NCI-H2107 treated with DMSO at 0.1 percent for 48 hours (cell line): ENCODE data around the gene ZFR2.

Source experiments
- DNase-seq: peaks from one replicate; lab custom pipeline; 2025; ENCODE audit not compliant: unreplicated experiment; lab: John Stamatoyannopoulos, UW

Gene ZFR2

GRCh38 chr19:3792114-3792513, 76.7 kb downstream of the ZFR2 start:
- no peak for DNase-seq

DNA sequence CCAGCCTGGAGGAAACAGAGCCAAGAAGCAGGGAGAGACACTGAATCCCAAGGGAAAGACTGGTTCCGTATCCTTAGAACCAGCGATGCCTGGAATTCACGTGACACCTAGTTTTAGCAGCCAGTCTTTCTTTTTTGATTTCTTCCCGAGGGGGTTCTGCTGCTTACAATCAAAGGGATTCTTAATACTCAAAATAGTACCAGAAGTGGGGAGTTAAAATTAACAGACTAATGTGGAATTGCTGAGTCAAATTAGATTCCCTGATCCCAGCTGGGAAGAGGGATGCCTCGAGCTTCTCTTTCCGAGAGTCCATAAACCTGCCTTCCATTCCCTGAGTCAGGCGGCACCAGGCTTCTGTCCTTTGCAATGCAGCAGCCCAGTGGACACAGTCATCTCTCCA, 77.9 kb downstream of the ZFR2 start:
- DNase-seq, result no peak

DNA sequence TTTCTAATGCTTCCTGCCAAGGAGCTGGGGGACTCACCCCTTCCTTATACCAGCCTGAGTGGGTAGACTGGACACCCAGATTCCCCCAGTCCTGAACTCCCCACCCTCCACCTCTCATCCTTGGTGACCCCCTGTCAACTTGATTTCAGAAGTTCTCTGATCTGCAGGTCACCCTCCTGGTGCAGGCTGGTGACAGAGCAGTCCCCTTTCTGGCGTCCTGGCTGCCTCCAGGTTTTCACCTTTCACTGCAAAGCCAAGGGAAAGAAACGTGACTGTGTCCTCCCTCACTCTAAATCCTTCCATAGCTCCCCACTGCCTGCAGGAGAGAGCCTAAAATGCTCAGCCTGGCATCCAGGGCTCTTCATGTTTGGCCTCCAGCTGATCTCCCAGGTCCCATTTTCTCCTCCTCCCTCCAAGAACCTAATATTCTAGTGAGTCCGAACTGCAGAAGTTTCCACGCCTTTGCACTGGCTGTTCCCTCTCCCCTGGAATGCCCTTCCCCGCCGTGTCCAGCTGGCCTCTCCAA, 78.6 kb downstream of the ZFR2 start:
- no peak for DNase-seq

GRCh38 chr19:3788996-3789778, 79.7 kb downstream of the ZFR2 start:
- DNase-seq, result no peak

DNA sequence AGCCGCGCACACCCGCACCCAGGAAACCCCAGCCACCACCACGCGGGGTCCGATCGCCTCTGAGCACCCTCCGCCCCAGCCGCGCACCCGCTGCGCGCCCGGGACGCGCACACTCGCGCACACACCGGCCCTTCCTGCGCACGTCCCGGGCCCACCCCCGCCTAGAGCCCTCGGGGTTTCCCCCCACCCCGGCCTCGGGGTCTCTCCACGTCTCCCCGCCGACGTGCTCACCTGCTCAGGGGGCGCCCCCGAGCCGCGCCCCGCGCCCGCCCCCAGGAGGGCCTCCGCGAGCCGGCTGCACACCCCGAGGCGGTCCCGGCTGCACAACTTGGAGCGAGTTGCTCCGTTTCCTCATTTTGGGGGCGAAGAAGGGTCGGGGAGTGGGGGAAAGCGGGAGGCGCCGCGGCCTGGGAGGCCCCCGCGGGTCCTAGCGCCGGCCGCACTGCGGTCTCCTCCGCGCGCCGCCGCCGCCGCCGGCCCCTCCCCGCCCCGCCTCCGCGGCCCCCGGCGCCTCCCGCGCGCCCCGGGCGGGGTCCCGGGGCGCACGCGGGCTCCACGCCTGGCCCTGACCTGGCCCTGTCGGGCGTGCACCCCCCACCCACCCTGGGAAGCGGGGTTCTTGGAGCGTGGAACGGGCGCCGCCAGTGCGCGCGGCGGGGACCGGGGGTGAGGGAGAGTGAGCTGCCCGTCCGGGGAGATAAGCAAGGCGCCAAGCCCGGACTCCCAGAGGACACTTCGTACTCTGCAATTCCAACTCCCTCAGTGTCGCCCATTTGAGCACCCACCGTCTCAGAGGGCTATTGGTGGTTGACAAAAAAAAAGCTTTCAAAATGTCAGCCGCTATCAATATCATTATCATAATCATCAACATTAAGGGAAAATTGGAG, 82.7 kb downstream of the ZFR2 start, which contains the start of gene MATK:
TSS of gene MATK (minus strand) at position 444 of the 887 bp plus-strand sequence. CDS start 1,246 bp downstream, outside the sequence.
- DNase-seq, result no peak

DNA sequence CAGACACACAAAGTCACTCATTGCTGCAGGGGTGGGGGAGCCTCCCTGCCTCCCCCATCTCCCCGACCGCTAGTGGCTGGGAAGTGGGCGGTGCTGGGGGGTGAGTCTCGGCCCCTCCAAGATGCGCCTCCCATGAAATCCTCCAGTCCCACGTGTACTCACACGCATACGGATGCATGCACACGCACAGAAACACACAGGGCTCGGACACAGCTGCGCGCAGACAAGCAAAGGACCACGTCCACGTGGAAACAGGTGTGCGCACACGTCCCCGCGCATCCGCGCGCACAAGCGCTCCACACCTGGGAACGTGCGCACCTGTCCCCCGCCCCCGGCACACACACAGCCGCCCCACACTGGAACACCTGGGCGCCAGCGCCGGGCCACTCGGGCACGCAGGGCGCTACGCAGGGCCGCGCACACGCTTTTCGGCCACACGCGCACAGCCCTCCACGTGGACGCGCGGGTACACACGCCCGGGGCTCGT, 83.3 kb downstream of the ZFR2 start:
- no peak for DNase-seq

GRCh38 chr19:3784607-3785450, 84.0 kb downstream of the ZFR2 start:
- no peak for DNase-seq

GRCh38 chr19:3783660-3784584, 84.9 kb downstream of the ZFR2 start:
- no peak for DNase-seq

DNA sequence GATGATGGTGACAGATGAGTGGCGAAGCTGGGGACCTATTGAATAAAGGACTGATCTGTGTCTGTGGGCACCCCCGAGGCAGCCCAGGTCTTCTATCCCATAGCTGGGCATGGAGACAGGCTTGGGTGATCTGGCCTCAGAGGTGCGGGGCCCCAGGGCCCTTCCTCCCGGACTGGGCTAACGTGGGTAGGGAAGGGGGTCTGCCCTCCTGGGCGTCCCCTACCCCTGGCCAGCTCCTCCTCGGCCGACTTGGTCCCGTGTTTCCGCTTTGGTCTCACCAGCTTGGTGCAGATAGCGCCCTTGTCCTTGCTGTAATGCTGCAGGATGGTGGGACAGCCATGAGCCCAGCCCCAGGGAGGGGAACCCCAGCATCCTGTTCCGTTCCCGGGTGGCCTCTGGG, 85.9 kb downstream of the ZFR2 start:
- DNase-seq, result no peak

GRCh38 chr19:3782330-3782729, 86.5 kb downstream of the ZFR2 start:
- DNase-seq, result no peak

GRCh38 chr19:3781603-3782002, 87.2 kb downstream of the ZFR2 start:
- no peak for DNase-seq

DNA sequence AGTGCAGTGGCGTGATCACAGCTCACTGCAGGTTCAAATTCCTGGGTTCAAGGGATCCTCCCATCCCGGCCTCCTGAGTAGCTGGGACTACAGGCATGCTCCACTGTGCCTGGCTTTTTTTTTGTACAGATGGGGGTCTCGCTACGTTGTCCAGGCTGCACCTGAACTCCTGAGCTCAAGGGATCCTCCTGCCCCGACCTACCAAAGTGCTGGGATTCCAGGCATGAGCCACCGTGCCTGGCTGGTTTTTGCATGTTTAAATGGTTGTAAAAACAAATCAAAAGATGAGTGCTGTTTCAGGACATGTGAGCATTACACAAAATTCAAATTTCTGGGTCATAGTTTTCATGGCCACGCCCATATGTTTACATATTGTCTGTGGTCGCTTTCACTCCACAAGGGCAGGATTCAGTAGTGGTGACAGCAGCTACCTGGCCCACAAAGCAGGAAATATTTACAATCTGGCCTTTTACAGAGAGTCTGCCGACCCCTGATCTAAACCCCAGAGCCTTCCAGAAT, 88.0 kb downstream of the ZFR2 start:
- no peak for DNase-seq

- no peak for DNase-seq
These were observed 89.7 kb downstream of the ZFR2 start for GRCh38 chr19:3778899-3779723.

DNA sequence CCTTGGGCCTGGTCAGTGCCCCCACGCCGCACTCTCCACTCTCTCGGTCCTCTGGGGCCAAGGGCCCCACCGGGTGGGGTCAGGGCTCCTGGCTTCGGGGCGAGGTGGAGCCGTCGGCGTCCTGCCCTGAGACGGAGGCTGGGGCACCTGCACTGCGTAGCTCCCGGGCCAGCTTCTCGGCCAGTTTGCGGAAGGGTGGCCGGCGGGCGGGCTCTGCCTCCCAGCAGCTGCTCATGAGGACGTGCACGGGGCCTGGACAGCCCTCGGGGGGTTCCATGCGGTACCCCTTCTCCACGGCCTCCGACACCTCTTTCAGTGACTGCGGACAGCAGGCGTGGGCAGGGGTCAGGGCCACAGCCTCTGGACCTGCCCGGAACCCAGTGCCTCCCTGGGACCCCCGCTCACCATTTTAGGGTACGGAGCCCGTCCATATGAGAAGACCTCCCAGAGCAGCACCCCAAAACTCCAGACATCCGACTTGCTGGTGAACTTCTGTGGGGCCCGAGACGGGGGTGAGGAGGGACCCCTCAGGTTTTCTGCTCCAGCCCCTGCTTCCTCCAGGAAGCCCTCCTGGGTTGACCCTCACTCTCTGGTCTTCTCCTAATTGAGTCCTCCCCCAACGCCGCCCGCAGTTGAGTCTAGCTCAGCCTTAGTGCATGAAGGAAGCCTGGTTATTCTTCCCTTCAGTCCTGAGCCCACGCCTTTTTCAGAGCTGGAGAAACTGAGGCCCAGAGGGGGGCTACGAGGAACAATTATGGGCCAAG, 90.6 kb downstream of the ZFR2 start:
- no peak for DNase-seq

- no peak for DNase-seq
These were observed 92.3 kb downstream of the ZFR2 start for GRCh38 chr19:3776479-3777040.

DNA sequence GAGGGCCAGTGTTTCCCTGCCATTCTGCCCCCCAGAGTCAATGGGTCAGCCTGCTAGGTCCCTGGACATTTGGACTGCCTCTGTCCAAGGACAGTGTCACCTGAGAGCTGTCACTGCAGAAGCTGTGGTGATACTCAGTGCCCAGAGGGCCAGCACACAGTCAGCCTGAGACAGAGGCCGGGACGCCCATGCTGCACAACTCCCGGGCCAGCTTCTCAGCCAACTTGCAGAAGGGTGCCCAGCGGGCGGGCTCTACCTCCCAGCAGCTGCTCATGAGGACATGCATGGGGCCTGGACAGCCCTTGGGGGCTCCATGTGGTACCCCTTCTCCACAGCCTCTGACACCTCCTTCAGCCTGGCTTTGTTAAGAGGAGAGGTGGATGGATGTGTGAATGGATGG, 93.0 kb downstream of the ZFR2 start:
- DNase-seq, result no peak

GRCh38 chr19:3775374-3775711, 93.5 kb downstream of the ZFR2 start:
- no peak for DNase-seq
